K562 (cell line): ENCODE data around the gene DRGX. TPM values are rescaled to one million over a fixed set of nuclear protein-coding genes. Genes with fewer than 3 reads are reported as not detected.

ENCODE experiments used
- ATAC-seq: fragments of 200-7000 bp; cut with Tn5 transposase; 3 replicates; pipeline ENCODE4 v1.9.1; 2020; ENCODE audit warnings: moderate library complexity
- BruUV-seq: library from RNA; stranded (reverse); fragments of 400-500 nt; replicated peaks from 2 replicates; lab custom pipeline; 2021; lab: Mats Ljungman, UMichigan
- CTCF ChIA-PET: fragments of 300-600 bp; formaldehyde crosslinking; extraction: SDS; loops from one replicate; lab custom pipeline; 2021; ENCODE audit warnings: low intra/inter-chr PET ratio; lab: Yijun Ruan, JAX
- POLR2A ChIA-PET: fragments of 300-600, 350-650 bp; sonication (Branson Sonifier 250); formaldehyde crosslinking; extraction: SDS; loops from one replicate; lab custom pipeline; 2021; ENCODE audit warnings: antibody characterized with exemption, inconsistent platforms; lab: Yijun Ruan, JAX
- DNase-seq, 4 experiments: peaks; one replicate each; pipeline versions ENCODE4 v3.0.0 to v3.0.0-alpha.2; 2011 to 2018; ENCODE audit warnings: low spot score in 3 of 4, mixed read lengths in 3 of 4; ENCODE audit errors: extremely low read depth in 1 of 4
- FAIRE-seq: peaks from 2 replicates; lab custom pipeline; 2011; peaks lifted over from hg19 to GRCh38; lab: Jason Lieb, UNC
- H2AFZ ChIP-seq: 2 replicates; pipeline ENCODE4 v1.6.0; 2011; ENCODE audit warnings: low read depth, low read length, control low read depth, inconsistent platforms
- H3K27ac ChIP-seq: fragments of 200-600 bp; 3 replicates; pipeline ENCODE4 v1.8.0; 2011; ENCODE audit warnings: low read depth, mild to moderate bottlenecking, control low read depth, inconsistent platforms, low read length, moderate library complexity, mixed read lengths; ENCODE audit errors: extremely low read depth
- H3K27me3 ChIP-seq, 2 experiments: fragments of 300-600 bp in 1 of 2; 2 replicates in 1 of 2; 3 replicates in 1 of 2; pipeline versions ENCODE4 v1.6.0 to v1.8.0; 2011; ENCODE audit warnings: inconsistent platforms in 2 of 2, low read length in 2 of 2, mild to moderate bottlenecking in 1 of 2, mixed read lengths in 1 of 2, moderate library complexity in 1 of 2; ENCODE audit not compliant: control insufficient read depth in 2 of 2, insufficient read depth in 2 of 2
- H3K36me3 ChIP-seq: fragments of 300-600 bp; 3 replicates; pipeline ENCODE4 v1.8.0; 2011; ENCODE audit warnings: mild to moderate bottlenecking, low read length, inconsistent platforms; ENCODE audit not compliant: control insufficient read depth, insufficient read depth
- H3K4me1 ChIP-seq, 2 experiments: fragments of 200-600 bp in 1 of 2; replicated peaks in 1 of 2; 2 replicates in 1 of 2; 3 replicates in 1 of 2; pipeline versions ENCODE4 v1.5.1 to v1.8.0; 2011; ENCODE audit warnings: inconsistent platforms in 2 of 2, low read length in 2 of 2, mild to moderate bottlenecking in 1 of 2, mixed read lengths in 1 of 2, moderate library complexity in 1 of 2; ENCODE audit not compliant: control insufficient read depth in 2 of 2, insufficient read depth in 2 of 2
- H3K4me2 ChIP-seq: 2 replicates; pipeline ENCODE4 v1.6.1; 2011; ENCODE audit warnings: low read length, control low read depth, inconsistent platforms, mixed read lengths; ENCODE audit not compliant: insufficient read depth
- H3K4me3 ChIP-seq: fragments of 200-600 bp; sonication (generic), shearing (Covaris generic); 2 replicates; pipeline ENCODE4 v1.5.1; 2016; ENCODE audit warnings: control low read depth, inconsistent platforms
- H3K79me2 ChIP-seq: fragments of 200-600 bp; 3 replicates; pipeline ENCODE4 v1.8.0; 2011; ENCODE audit warnings: low read length, inconsistent platforms; ENCODE audit not compliant: control insufficient read depth, insufficient read depth
- H3K9ac ChIP-seq, 2 experiments: 2 replicates each; pipeline versions ENCODE4 v1.6.0 to v1.6.1; 2011; ENCODE audit warnings: low read depth in 2 of 2, low read length in 2 of 2, control low read depth in 1 of 2, inconsistent platforms in 1 of 2, mild to moderate bottlenecking in 1 of 2, mixed read lengths in 1 of 2; ENCODE audit not compliant: insufficient read depth in 1 of 2
- H3K9me1 ChIP-seq: one replicate; pipeline ENCODE4 v1.6.0; 2011; ENCODE audit warnings: inconsistent platforms, mild to moderate bottlenecking, low read length, moderate library complexity; ENCODE audit not compliant: control insufficient read depth, insufficient read depth
- H3K9me3 ChIP-seq: replicated peaks from 2 replicates; pipeline ENCODE4 v1.5.1; 2011; ENCODE audit warnings: low read depth, low read length, inconsistent platforms; ENCODE audit not compliant: control insufficient read depth, insufficient read depth
- H4K20me1 ChIP-seq: replicated peaks from 2 replicates; pipeline ENCODE4 v1.6.1; 2011; ENCODE audit warnings: low read length, inconsistent platforms, mixed read lengths; ENCODE audit not compliant: control insufficient read depth, insufficient read depth
- HMG20A ChIP-seq: fragments of 450-650 bp; formaldehyde crosslinking; conservative IDR thresholded peaks from 2 replicates; pipeline ENCODE4 v1.4.0; 2020; ENCODE audit warnings: mild to moderate bottlenecking, mixed read lengths
- IRF2 ChIP-seq: sonication (generic); formaldehyde crosslinking; IDR thresholded peaks from 2 replicates; pipeline ENCODE4 v1.8.1; 2022; ENCODE audit warnings: mild to moderate bottlenecking, missing genetic modification reagents
- KDM4B ChIP-seq, 2 experiments: fragments of 450-650 bp in 1 of 2; sonication (generic) in 1 of 2; IDR thresholded peaks; 2 replicates each; pipeline ENCODE4 v1.6.1; 2016 to 2017; ENCODE audit warnings: borderline replicate concordance in 2 of 2, antibody characterized with exemption in 1 of 2, low read depth in 1 of 2, mild to moderate bottlenecking in 1 of 2
- PTTG1 ChIP-seq: fragments of 450-650 bp; IDR thresholded peaks from 2 replicates; pipeline ENCODE4 v1.6.1; 2016; ENCODE audit warnings: low read depth, mild to moderate bottlenecking, missing genetic modification characterization, missing compliant biosample characterization
- RAD21 ChIP-seq, 2 experiments: fragments of 250-450 bp in 1 of 2; fragments of 450-650 bp in 1 of 2; sonication (Bioruptor Pico) in 1 of 2; formaldehyde crosslinking in 1 of 2; IDR thresholded peaks in 1 of 2; conservative IDR thresholded peaks in 1 of 2; 2 replicates each; pipeline versions ENCODE4 v1.4.0 to v1.8.0; 2020 to 2022; ENCODE audit warnings: mild to moderate bottlenecking in 2 of 2, moderate library complexity in 1 of 2
- ZNF431 ChIP-seq: sonication (generic); formaldehyde crosslinking; IDR thresholded peaks from 2 replicates; pipeline ENCODE4 v1.8.0; 2022; ENCODE audit warnings: mild to moderate bottlenecking, missing genetic modification reagents
- ZNF77 ChIP-seq: fragments of 250-450 bp; sonication (Bioruptor Pico); IDR thresholded peaks from 2 replicates; pipeline ENCODE4 v1.5.0; 2020
- WGBS: fragments of 100-300 bp; shearing (Covaris generic); methylation state at CpG from one replicate; pipeline ENCODE4 v1.1.6; 2016; ENCODE audit warnings: low coverage, mixed read lengths; ENCODE audit not compliant: insufficient coverage; ENCODE audit errors: missing lambda C conversion rate; 5-methylcytosine and 5-hydroxymethylcytosine counted together
- in situ Hi-C: fragments of 300-500 bp; cut with MboI; formaldehyde crosslinking; loops from 4 replicates; pipeline ENCODE4 v1.15.0; 2018; ENCODE audit warnings: inconsistent platforms, mixed read lengths
- intact Hi-C: fragments of 100-400 bp; cut with micrococcal nuclease; formaldehyde crosslinking; loops from 2 replicates; pipeline ENCODE4 v1.14.2; 2022
- polyA plus RNA-seq, 8 experiments: library from polyadenylated mRNA; depleted of rRNA in 4 of 8; stranded (reverse) in 5 of 8; unstranded in 3 of 8; fragments of >200 nt; fragmentation: Nextera tagmentation in 2 of 8; fragmentation: Illumina TruSeq in 1 of 8; extraction: Ambion mirVana in 2 of 8; extraction: Trizol in 1 of 8; gene quantifications; 2 replicates each; pipeline versions ENCODE4 v1.2.1 to v1.2.3, GENCODE V29; 2011 to 2014; ENCODE audit warnings: inconsistent platforms in 1 of 8, missing spikeins in 1 of 8
- total RNA-seq, 7 experiments: library from RNA; depleted of rRNA in 6 of 7; stranded (reverse); fragments of >200 nt in 6 of 7; fragmentation: Illumina TruSeq in 2 of 7; extraction: Trizol in 2 of 7; gene quantifications; 2 replicates each; pipeline versions ENCODE4 v1.2.1 to v1.2.3, GENCODE V29; 2011 to 2021; ENCODE audit warnings: low replicate concordance in 1 of 7
- TF ChIP-seq, protein P1 (sequence below), 2 experiments: fragments of 150-350 bp in 1 of 2; IDR thresholded peaks; 2 replicates each; pipeline ENCODE4 v1.6.1; 2012 to 2016; ENCODE audit warnings: low read depth in 2 of 2, low read length in 2 of 2, mild to moderate bottlenecking in 1 of 2, moderate library complexity in 1 of 2
- TF ChIP-seq, protein P2 (sequence below): fragments of 450-650 bp; IDR thresholded peaks from 2 replicates; pipeline ENCODE4 v1.6.1; 2016; ENCODE audit warnings: borderline replicate concordance
- TF ChIP-seq, protein P3 (sequence below): sonication (generic); formaldehyde crosslinking; IDR thresholded peaks from 2 replicates; pipeline ENCODE4 v1.8.1; 2023; ENCODE audit warnings: mild to moderate bottlenecking, missing genetic modification reagents

DRGX gene
- total and polyA plus RNA-seq, 9 of the 15 experiments (the other 6 are each of a cell fraction or from before 2014, with no cell fraction given): not detected

DNA sequence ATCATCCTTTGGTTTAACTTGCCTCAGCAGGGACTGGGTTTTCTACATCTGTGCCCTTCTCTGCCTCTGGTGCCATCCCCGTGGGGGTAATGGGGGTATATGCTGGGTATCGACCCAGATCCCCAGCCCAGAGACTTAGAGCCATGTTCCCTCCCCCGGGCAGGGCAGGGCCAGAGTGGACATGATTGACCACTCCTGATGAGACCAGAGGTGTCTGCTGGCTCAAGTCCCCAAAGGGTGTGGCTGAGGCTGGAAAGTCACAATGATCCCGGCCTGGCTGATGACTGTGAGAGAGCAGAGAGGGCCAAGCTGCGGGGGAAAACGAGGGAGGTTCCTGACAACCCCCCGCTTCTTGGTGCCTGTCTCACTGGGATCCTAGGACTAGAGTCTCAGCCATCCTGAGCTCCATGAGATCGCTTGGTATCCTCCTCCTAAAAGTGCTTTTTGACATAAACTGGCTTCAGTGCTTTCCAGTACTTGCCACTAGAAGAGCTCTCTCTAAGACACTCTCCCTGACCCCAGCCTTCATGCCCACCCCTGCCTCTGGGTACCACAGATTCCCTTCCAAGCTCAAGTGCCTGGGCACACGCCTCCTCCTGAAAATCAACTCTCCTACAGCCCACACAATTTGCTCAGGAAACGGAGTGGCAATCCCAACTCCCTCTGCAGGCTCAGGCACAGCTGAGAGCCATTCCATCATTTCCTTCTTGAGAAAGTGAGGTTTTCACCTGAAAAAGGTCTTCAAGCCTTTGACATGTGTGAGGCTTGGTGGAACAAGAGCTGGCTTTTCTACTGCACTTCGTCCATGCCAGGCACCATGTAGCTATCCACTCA, 33.9 kb downstream of the DRGX start (continued):
- no peak for TF ChIP-seq ZNF77
- TF ChIP-seq, all 486 proteins: peak for 0

DNA sequence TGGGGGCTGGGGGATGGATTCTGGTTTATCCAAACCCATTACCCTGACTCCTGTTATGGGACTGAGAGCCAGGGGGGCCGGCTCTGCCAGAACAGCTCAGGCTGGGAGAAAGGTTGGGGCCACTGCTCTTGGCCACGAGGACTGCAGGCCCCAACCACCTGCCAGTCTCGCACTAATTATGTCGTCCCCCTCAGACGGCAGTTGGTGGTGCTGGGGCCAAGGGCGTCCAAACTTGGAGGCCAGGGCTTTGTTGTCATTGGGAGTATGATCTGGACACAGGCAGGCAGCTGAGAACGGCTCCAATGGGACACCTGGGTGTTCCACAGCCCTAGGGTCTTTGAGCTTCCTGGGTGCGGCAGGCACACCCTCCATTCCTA, 34.7 kb downstream of the DRGX start:
- H3K36me3 ChIP-seq: no peaks in the 10 kb centered on the region
- no peaks in the 10 kb centered on the region for H3K9me3 ChIP-seq
- H3K4me1 ChIP-seq: peaks cover 0 to 7% of the 10 kb centered on the region in 2 experiments; a peak in 2 of 5 replicates
- no peak overlapping the region for H2AFZ ChIP-seq
- no peak overlapping the region for H3K27ac ChIP-seq
- intact Hi-C loops: no loop called here
- in situ Hi-C loops: no loop called here
- DNase-seq (no peak), ATAC-seq (no peak), FAIRE-seq (no peak)
- H3K27me3 ChIP-seq: peaks cover 40 to 56% of the 10 kb centered on the region in 2 experiments
- POLR2A ChIA-PET: interaction anchor here (1.3 kb wide), 1 partner anchor 10 kb away, joined by 3 read pairs; no protein-coding TSS in a partner anchor
- H3K9ac ChIP-seq: no peak overlapping the region
- 12% methylated on average over 8 of the region's 8 CpGs for WGBS
- peaks cover 3% of the 10 kb centered on the region for H3K9me1 ChIP-seq
- H4K20me1 ChIP-seq: 0 out of 2 replicates have a peak, but pooled peaks cover 3% of the 10 kb centered on the region
- CTCF ChIA-PET: no interaction called here
- BruUV-seq: no TSS peak
- H3K4me2 ChIP-seq: no peak overlapping the region
- no peaks in the 10 kb centered on the region for H3K79me2 ChIP-seq
- H3K4me3 ChIP-seq: no peak overlapping the region
- TF ChIP-seq KDM4B (IDR thresholded peaks at IDR 0.05; ENCODE audit: borderline replicate concordance in 2 of 2, low read depth in 1 of 2) (no peak), IRF2 (CRISPR knock-in tag) (no peak), PTTG1 (no peak), HMG20A (CRISPR knock-in tag) (no peak), RAD21 (CRISPR knock-in tag; conservative IDR thresholded peaks at IDR 0.05 in 1 of 2, IDR thresholded peaks at IDR 0.05 in 1 of 2) (no peak), ZNF431 (no peak)
- TF ChIP-seq, protein P1, sequence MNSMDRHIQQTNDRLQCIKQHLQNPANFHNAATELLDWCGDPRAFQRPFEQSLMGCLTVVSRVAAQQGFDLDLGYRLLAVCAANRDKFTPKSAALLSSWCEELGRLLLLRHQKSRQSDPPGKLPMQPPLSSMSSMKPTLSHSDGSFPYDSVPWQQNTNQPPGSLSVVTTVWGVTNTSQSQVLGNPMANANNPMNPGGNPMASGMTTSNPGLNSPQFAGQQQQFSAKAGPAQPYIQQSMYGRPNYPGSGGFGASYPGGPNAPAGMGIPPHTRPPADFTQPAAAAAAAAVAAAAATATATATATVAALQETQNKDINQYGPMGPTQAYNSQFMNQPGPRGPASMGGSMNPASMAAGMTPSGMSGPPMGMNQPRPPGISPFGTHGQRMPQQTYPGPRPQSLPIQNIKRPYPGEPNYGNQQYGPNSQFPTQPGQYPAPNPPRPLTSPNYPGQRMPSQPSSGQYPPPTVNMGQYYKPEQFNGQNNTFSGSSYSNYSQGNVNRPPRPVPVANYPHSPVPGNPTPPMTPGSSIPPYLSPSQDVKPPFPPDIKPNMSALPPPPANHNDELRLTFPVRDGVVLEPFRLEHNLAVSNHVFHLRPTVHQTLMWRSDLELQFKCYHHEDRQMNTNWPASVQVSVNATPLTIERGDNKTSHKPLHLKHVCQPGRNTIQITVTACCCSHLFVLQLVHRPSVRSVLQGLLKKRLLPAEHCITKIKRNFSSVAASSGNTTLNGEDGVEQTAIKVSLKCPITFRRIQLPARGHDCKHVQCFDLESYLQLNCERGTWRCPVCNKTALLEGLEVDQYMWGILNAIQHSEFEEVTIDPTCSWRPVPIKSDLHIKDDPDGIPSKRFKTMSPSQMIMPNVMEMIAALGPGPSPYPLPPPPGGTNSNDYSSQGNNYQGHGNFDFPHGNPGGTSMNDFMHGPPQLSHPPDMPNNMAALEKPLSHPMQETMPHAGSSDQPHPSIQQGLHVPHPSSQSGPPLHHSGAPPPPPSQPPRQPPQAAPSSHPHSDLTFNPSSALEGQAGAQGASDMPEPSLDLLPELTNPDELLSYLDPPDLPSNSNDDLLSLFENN (IDR thresholded peaks at IDR 0.05; ENCODE audit: low read depth in 2 of 2, low read length in 2 of 2): no peak
- TF ChIP-seq, protein P2, sequence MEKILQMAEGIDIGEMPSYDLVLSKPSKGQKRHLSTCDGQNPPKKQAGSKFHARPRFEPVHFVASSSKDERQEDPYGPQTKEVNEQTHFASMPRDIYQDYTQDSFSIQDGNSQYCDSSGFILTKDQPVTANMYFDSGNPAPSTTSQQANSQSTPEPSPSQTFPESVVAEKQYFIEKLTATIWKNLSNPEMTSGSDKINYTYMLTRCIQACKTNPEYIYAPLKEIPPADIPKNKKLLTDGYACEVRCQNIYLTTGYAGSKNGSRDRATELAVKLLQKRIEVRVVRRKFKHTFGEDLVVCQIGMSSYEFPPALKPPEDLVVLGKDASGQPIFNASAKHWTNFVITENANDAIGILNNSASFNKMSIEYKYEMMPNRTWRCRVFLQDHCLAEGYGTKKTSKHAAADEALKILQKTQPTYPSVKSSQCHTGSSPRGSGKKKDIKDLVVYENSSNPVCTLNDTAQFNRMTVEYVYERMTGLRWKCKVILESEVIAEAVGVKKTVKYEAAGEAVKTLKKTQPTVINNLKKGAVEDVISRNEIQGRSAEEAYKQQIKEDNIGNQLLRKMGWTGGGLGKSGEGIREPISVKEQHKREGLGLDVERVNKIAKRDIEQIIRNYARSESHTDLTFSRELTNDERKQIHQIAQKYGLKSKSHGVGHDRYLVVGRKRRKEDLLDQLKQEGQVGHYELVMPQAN: no peak
- TF ChIP-seq, protein P3, sequence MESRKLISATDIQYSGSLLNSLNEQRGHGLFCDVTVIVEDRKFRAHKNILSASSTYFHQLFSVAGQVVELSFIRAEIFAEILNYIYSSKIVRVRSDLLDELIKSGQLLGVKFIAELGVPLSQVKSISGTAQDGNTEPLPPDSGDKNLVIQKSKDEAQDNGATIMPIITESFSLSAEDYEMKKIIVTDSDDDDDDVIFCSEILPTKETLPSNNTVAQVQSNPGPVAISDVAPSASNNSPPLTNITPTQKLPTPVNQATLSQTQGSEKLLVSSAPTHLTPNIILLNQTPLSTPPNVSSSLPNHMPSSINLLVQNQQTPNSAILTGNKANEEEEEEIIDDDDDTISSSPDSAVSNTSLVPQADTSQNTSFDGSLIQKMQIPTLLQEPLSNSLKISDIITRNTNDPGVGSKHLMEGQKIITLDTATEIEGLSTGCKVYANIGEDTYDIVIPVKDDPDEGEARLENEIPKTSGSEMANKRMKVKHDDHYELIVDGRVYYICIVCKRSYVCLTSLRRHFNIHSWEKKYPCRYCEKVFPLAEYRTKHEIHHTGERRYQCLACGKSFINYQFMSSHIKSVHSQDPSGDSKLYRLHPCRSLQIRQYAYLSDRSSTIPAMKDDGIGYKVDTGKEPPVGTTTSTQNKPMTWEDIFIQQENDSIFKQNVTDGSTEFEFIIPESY (CRISPR knock-in tag): no peak
